Liver (tissue), 9 donors: Measurements from ENCODE around the gene LAT. TPM values are rescaled to one million over a fixed set of nuclear protein-coding genes. Genes with fewer than 3 reads are reported as not detected.

Experiments used
- DNase-seq: peaks from one replicate; pipeline ENCODE4 v3.0.0-alpha.2; 2017; ENCODE audit warnings: low spot score
- H3K27ac ChIP-seq, 2 donors: one replicate each; pipeline ENCODE4 v1.7.0; 2013; ENCODE audit warnings: inconsistent platforms in 2 of 2, low read length in 2 of 2, control low read depth in 1 of 2, low read depth in 1 of 2, mild to moderate bottlenecking in 1 of 2
- H3K27me3 ChIP-seq, 4 donors: one replicate each; pipeline versions ENCODE4 v1.6.1 to v1.7.0; 2013; ENCODE audit warnings: low read length in 3 of 4, inconsistent platforms in 1 of 4, mild to moderate bottlenecking in 1 of 4, moderate library complexity in 1 of 4; ENCODE audit not compliant: control insufficient read depth in 4 of 4, insufficient read depth in 4 of 4
- H3K36me3 ChIP-seq, 4 donors: one replicate each; pipeline versions ENCODE4 v1.6.1 to v1.7.0; 2013; ENCODE audit warnings: low read length in 3 of 4, mild to moderate bottlenecking in 3 of 4, low read depth in 1 of 4, moderate library complexity in 1 of 4; ENCODE audit not compliant: control insufficient read depth in 4 of 4, insufficient read depth in 3 of 4
- H3K4me1 ChIP-seq, 4 donors: one replicate each; pipeline versions ENCODE4 v1.6.1 to v1.7.0; 2013; ENCODE audit warnings: low read length in 3 of 4, mild to moderate bottlenecking in 3 of 4, moderate library complexity in 1 of 4; ENCODE audit not compliant: control insufficient read depth in 4 of 4, insufficient read depth in 4 of 4
- H3K4me3 ChIP-seq, 3 donors: one replicate each; pipeline versions ENCODE4 v1.6.1 to v1.7.0; 2013; ENCODE audit warnings: low read length in 3 of 3, control low read depth in 1 of 3, low read depth in 1 of 3, mild to moderate bottlenecking in 1 of 3
- H3K9ac ChIP-seq, 2 donors: one replicate each; pipeline ENCODE4 v1.7.0; 2013; ENCODE audit warnings: low read length in 2 of 2, mild to moderate bottlenecking in 2 of 2, moderate library complexity in 2 of 2, control low read depth in 1 of 2, low read depth in 1 of 2
- H3K9me3 ChIP-seq, 4 donors: one replicate each; pipeline versions ENCODE4 v1.6.1 to v1.7.0; 2013; ENCODE audit warnings: low read length in 3 of 4; ENCODE audit not compliant: control insufficient read depth in 4 of 4
- ATF3 ChIP-seq: IDR thresholded peaks from 2 replicates; pipeline ENCODE4 v1.6.1; 2016; ENCODE audit warnings: antibody characterized with exemption
- EGR1 ChIP-seq, 2 donors: IDR thresholded peaks; 2 replicates each; pipeline ENCODE4 v1.6.1; 2016 to 2018; ENCODE audit warnings: antibody characterized with exemption in 2 of 2, low read depth in 2 of 2
- FOXA1 ChIP-seq: IDR thresholded peaks from 2 replicates; pipeline ENCODE4 v1.6.1; 2016; ENCODE audit warnings: antibody characterized with exemption
- FOXA2 ChIP-seq: IDR thresholded peaks from 2 replicates; pipeline ENCODE4 v1.6.1; 2016; ENCODE audit warnings: antibody characterized with exemption
- GABPA ChIP-seq, 2 donors: IDR thresholded peaks in 1 of 2; conservative IDR thresholded peaks in 1 of 2; 2 replicates each; pipeline ENCODE4 v1.6.1; 2016; ENCODE audit warnings: antibody characterized with exemption in 2 of 2, mild to moderate bottlenecking in 1 of 2, moderate library complexity in 1 of 2
- HNF4A ChIP-seq, 2 donors: conservative IDR thresholded peaks; 2 replicates each; pipeline ENCODE4 v1.6.1; 2016; ENCODE audit warnings: antibody characterized with exemption in 2 of 2, mild to moderate bottlenecking in 2 of 2
- HNF4G ChIP-seq: IDR thresholded peaks from 2 replicates; pipeline ENCODE4 v1.6.1; 2016; ENCODE audit warnings: antibody characterized with exemption
- JUND ChIP-seq, 2 donors: IDR thresholded peaks; 2 replicates each; pipeline ENCODE4 v1.6.1; 2016; ENCODE audit warnings: antibody characterized with exemption in 2 of 2
- NR2F2 ChIP-seq: IDR thresholded peaks from 2 replicates; pipeline ENCODE4 v1.6.1; 2016; ENCODE audit warnings: antibody characterized with exemption
- RAD21 ChIP-seq, 2 donors: IDR thresholded peaks; 2 replicates each; pipeline ENCODE4 v1.6.1; 2016; ENCODE audit warnings: antibody characterized with exemption in 2 of 2, mild to moderate bottlenecking in 2 of 2
- REST ChIP-seq: IDR thresholded peaks from 2 replicates; pipeline ENCODE4 v1.6.1; 2016; ENCODE audit warnings: antibody characterized with exemption, mild to moderate bottlenecking
- RXRA ChIP-seq, 2 donors: IDR thresholded peaks; 2 replicates each; pipeline ENCODE4 v1.6.1; 2017 to 2018; ENCODE audit warnings: antibody characterized with exemption in 2 of 2, mild to moderate bottlenecking in 1 of 2
- SP1 ChIP-seq: IDR thresholded peaks from 2 replicates; pipeline ENCODE4 v1.6.1; 2018; ENCODE audit warnings: antibody characterized with exemption, mild to moderate bottlenecking
- TAF1 ChIP-seq: conservative IDR thresholded peaks from 2 replicates; pipeline ENCODE4 v1.6.1; 2016; ENCODE audit warnings: antibody characterized with exemption, mild to moderate bottlenecking
- YY1 ChIP-seq: IDR thresholded peaks from 2 replicates; pipeline ENCODE4 v1.6.1; 2016; ENCODE audit warnings: antibody characterized with exemption, mild to moderate bottlenecking
- ZBTB33 ChIP-seq: IDR thresholded peaks from 2 replicates; pipeline ENCODE4 v1.6.1; 2016; ENCODE audit warnings: antibody characterized with exemption
- WGBS: extraction: QIAGEN DNeasy Blood & Tissue Kit; methylation state at CpG from one replicate; pipeline ENCODE4 v1.1.7; 2013; 5-methylcytosine and 5-hydroxymethylcytosine counted together
- polyA plus RNA-seq, 2 donors: library from polyadenylated mRNA; stranded (reverse) in 1 of 2; unstranded in 1 of 2; fragments of 200-250 nt in 1 of 2; fragments of >200 nt in 1 of 2; fragmentation: Nextera tagmentation in 1 of 2; extraction: Ambion mirVana in 1 of 2; gene quantifications; one replicate each; pipeline versions ENCODE4 v1.2.1 to v1.2.3, GENCODE V29; 2013 to 2015
- total RNA-seq, 2 donors: library from RNA; depleted of rRNA; stranded (reverse); fragments of >200 nt; gene quantifications; one replicate each; pipeline ENCODE4 v1.2.3, GENCODE V29; 2014
- TF ChIP-seq, protein P1 (sequence below): fragments of 150-350 bp; IDR thresholded peaks from 2 replicates; pipeline ENCODE4 v1.5.1; 2017; ENCODE audit warnings: improper control_type of control experiment, low read depth, low read length; ENCODE audit not compliant: missing input control
- TF ChIP-seq, protein P2 (sequence below): IDR thresholded peaks from 2 replicates; pipeline ENCODE4 v1.6.1; 2016; ENCODE audit warnings: antibody characterized with exemption
- donor health status: healthy.
- donor health status: healthy.
- donor health status: healthy.
- donor health status: healthy.
- donor health status: healthy.

LAT gene
- total and polyA plus RNA-seq, 4 donors: 1.3 to 2.3 (median 1.6) TPM

DNA sequence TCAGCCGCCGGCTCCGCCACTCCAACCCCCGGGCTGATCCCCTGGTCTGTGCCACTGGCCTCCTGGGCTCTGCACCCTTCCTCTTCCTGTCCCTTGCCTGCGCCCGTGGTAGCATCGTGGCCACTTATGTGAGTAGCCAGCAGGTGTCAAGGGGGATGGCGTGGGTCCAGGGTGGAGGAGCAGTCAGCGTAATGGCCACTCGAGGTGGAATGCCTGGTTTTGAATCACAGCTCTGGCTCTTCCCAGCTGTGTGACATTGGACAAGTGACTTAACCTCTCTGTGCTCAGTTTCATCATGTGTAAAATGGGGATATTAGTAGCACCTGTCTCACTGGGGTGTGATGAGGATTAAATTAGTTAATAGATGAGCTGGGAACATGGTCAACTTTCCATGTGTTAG, 2.4 kb upstream of the LAT start:
- no peaks in the 10 kb centered on the region for H3K27me3 ChIP-seq
- DNase-seq: no peak
- TF ChIP-seq TAF1: no peak
- no peak for TF ChIP-seq FOXA2
- no peak for TF ChIP-seq ATF3
- no peak for TF ChIP-seq RXRA (IDR thresholded peaks at IDR 0.05)
- TF ChIP-seq HNF4A (conservative IDR thresholded peaks at IDR 0.05): no peak
- no peak for TF ChIP-seq HNF4G
- no peak for TF ChIP-seq EGR1 (IDR thresholded peaks at IDR 0.05; ENCODE audit: low read depth in 2 of 2)
- no peak for TF ChIP-seq YY1
- TF ChIP-seq, protein P1, sequence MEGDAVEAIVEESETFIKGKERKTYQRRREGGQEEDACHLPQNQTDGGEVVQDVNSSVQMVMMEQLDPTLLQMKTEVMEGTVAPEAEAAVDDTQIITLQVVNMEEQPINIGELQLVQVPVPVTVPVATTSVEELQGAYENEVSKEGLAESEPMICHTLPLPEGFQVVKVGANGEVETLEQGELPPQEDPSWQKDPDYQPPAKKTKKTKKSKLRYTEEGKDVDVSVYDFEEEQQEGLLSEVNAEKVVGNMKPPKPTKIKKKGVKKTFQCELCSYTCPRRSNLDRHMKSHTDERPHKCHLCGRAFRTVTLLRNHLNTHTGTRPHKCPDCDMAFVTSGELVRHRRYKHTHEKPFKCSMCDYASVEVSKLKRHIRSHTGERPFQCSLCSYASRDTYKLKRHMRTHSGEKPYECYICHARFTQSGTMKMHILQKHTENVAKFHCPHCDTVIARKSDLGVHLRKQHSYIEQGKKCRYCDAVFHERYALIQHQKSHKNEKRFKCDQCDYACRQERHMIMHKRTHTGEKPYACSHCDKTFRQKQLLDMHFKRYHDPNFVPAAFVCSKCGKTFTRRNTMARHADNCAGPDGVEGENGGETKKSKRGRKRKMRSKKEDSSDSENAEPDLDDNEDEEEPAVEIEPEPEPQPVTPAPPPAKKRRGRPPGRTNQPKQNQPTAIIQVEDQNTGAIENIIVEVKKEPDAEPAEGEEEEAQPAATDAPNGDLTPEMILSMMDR: no peak
- no peak for TF ChIP-seq NR2F2
- no peak for TF ChIP-seq REST
- no peak for TF ChIP-seq ZBTB33
- TF ChIP-seq GABPA (IDR thresholded peaks at IDR 0.05 in 1 of 2, conservative IDR thresholded peaks at IDR 0.05 in 1 of 2): no peak
- TF ChIP-seq RAD21 (IDR thresholded peaks at IDR 0.05): no peak
- no peak for TF ChIP-seq FOXA1
- TF ChIP-seq, protein P2, sequence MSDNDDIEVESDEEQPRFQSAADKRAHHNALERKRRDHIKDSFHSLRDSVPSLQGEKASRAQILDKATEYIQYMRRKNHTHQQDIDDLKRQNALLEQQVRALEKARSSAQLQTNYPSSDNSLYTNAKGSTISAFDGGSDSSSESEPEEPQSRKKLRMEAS: no peak
- no peak for TF ChIP-seq JUND (IDR thresholded peaks at IDR 0.05)
- no peak for TF ChIP-seq SP1
- H3K9me3 ChIP-seq: peaks cover 0 to 3% (median 0%) of the 10 kb centered on the region in 4 donors
- no peak overlapping the region for H3K9ac ChIP-seq
- H3K27ac ChIP-seq: no peak overlapping the region
- no peaks in the 10 kb centered on the region for H3K4me1 ChIP-seq
- H3K4me3 ChIP-seq: no peak overlapping the region
- H3K36me3 ChIP-seq: peaks cover 7 to 51% (median 11%) of the 10 kb centered on the region in 4 donors
- 97% methylated on average over 10 of the region's 10 CpGs for WGBS
